Stimulated activated CD8-positive, alpha-beta memory T cell treated with anti-CD3 and anti-CD28 coated beads, Interleukin-12 subunit alpha, Interleukin-12 subunit beta, amount 100 ng/mL, for 1 hour (primary cell): ENCODE measurements around the gene PAIP1.
"Not testable (repeated sequence)": the region's sequence is repeated elsewhere in the genome, so short reads cannot be mapped to it uniquely, and the experiment has no call there.

Experiments
- DNase-seq: peaks from one replicate; pipeline ENCODE4 v3.0.0-alpha.2; 2020; ENCODE audit warnings: low read depth

PAIP1 gene

GRCh38 chr5:43556857-43557542, at the start of gene PAIP1:
Gene PAIP1 (minus strand): TSS chr5:43557077. CDS start chr5:43556846, 231 bp downstream.
- DNase-seq = peak; percentile 64

DNA sequence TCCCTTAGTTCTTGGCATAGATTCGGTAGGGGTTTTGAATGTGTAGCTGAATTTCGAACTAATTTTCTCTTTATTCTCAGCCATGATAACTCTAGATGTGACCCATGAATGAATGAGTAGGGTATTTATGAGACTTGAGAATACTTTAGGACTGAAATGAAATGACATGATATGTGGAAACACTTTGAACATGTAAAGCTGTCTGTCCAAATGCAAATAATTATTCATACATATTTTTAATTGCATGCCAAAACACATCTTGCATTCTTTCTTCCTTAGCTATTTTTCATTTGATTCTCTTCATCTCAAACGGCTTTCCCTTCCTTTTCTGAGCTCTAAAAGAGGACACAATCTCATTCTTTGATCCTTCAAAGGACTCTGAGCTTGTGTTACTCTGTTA, 49.5 kb upstream of the PAIP1 start:
- no peak for DNase-seq

- no peak for DNase-seq
Measured at GRCh38 chr5:43604699-43605098, 47.8 kb upstream of the PAIP1 start.

DNA sequence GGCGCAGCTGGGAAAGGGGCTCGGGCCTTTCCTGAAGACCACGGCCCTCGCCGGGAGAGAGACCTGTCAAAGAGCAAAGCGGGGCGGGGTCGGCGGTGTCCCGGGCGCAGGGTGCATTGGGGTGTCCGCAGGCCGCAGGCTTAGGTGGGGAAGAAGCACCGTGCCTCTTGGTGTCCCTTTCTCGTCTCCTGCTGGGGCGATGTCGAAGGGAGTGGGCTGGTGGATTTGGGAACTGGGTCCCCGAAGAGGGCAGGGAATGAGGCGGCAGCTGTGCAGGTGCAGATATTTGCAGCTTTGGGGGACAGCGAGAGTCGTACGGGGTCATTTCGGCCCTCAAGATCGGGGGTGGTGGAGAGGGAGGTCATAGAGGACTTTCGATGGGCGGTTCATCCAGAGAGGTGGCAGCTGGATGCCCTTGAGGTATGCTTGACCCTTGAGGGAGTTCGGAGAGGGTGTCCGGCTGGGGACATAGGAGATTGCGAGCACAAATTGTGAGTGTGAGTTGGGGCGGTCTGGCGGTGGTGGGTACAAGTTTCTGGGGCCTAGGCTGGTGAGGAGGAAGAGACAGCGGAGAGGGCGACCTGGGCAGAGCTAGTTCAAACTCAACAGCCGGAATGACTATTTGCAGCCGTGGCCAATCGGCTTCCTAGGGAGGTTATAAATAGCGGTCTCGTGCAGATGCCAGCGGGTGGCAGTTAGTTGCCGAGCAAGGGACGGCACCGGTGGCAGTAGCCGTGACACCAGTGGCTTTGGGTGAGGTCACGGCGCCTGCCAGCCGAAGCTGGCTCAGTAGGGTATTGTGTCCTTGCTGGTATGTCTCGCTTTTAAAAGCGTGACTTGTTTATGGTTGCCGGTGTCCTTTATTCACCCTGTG, 46.7 kb upstream of the PAIP1 start:
- peak; percentile 49 for DNase-seq

GRCh38 chr5:43602461-43603343, 45.8 kb upstream of the PAIP1 start, which contains the start of gene NNT:
Gene NNT (plus strand): TSS chr5:43603180. CDS start chr5:43609196, 6,016 bp downstream.
- peak; percentile 55 for DNase-seq

- no peak for DNase-seq
Measured at GRCh38 chr5:43601454-43602260, 44.8 kb upstream of the PAIP1 start.

GRCh38 chr5:43598927-43599326, 42.0 kb upstream of the PAIP1 start:
- DNase-seq = not testable (repeated sequence)

DNA sequence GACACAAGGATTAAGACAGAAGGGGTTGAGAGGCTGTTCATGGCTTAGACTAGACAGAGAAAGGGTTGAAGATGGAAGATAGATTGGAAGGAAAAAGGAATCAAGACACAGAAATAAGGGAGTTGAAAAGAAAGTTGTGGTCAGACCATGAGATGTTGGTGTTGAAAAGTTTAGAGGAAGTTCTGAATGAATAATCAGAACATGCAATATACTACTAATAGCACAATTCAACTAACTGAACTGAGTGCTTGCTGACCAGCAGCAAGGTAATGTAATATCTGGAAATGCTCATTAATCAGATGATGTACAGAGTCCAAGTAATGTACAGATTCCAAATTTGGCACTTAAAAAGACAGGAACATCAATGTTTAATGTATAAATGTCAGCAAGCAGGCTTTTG, 35.5 kb upstream of the PAIP1 start:
- DNase-seq = no peak

DNA sequence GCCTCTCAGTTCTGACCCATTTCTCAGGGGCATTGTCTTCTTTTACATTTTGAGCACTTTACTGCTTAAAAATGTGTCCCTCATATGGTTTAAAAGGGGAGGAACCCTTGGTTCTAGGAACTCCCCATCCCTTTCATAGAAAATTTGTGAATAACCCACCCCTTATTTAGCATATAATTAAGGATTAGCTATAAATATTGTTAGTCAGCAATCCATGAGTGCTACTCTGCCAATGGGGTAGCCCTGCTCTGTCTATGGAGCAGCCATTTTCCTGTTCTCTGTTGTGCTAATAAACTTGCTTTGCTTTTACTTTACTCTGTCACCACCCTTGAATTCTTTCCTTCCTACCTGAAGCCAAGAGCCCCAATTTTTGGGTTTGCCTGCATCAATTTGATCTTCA, 33.8 kb upstream of the PAIP1 start:
- DNase-seq = no peak

- DNase-seq = no peak
Measured at GRCh38 chr5:43589310-43589709, 32.4 kb upstream of the PAIP1 start.

- DNase-seq = no peak
Measured at GRCh38 chr5:43588842-43589241, 32.0 kb upstream of the PAIP1 start.

- no peak for DNase-seq
Measured at GRCh38 chr5:43584166-43584699, 27.4 kb upstream of the PAIP1 start.

- DNase-seq = no peak
Measured at GRCh38 chr5:43583724-43584123, 26.8 kb upstream of the PAIP1 start.

- no peak for DNase-seq
Measured at GRCh38 chr5:43582082-43583005, 25.5 kb upstream of the PAIP1 start.

DNA sequence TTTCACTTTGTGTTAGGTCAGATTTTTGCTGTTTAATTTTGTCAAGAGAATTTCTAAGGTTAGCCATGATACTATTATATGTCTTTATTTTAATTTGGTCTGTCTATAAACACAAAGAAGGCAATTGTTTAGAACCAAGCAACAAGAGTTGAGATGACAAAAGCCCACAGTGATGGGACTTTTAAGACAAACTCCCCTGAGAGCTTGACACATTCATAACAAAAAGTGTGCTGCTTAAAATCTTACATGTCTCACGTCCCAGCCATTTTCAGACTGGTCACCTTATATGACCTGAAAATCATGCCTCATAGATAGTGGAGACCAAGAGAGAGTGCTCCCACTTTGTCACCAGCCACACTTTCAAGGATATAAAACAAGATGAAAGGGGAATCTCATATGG, 24.5 kb upstream of the PAIP1 start:
- DNase-seq = no peak

DNA sequence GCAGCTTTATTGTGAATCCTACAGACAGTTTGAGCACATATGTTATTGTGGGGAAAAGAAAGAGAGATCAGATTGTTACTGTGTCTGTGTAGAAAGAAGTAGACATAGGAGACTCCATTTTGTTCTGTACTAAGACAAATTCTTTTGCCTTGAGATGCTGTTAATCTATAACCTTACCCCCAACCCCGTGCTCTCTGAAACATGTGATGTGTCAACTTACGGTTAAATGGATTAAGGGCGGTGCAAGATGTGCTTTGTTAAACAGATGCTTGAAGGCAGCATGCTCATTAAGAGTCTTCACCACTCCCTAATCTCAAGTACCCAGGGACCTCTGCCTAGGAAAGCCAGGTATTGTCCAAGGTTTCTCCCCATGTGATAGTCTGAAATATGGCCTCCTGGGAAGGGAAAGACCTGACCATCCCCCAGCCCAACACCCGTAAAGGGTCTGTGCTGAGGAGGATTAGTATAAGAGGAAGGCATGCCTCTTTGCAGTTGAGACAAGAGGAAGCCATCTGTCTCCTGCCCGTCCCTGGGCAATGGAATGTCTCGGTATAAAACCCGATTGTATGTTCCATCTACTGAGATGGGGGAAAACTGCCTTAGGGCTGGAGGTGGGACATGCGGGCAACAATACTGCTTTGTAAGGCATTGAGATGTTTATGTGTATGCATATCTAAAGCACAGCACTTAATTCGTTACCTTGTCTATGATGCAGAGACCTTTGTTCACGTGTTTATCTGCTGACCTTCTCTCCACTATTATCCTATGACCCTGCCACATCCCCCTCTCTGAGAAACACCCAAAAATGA, 23.7 kb upstream of the PAIP1 start:
- not testable (repeated sequence) for DNase-seq

GRCh38 chr5:43573058-43573457, 16.2 kb upstream of the PAIP1 start:
- DNase-seq = no peak

DNA sequence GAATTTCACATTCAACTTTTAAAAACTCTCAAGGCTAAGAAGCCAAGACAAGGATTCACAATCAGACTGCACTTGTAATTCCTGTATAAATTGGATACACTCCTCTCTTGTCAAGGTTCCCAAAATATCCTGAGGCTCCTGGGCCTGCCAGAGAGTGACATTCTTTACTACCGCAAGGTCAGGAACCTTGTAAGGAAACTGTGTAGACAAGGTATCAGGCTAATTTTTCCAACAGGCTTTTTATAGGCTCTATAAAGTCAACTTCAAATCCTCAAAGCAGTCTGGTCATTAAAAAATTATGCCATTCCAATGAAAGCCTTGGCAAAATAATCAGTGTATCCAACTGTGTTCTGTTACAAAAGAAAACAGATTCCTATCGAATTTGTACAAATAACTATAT, 15.5 kb upstream of the PAIP1 start:
- no peak for DNase-seq

DNA sequence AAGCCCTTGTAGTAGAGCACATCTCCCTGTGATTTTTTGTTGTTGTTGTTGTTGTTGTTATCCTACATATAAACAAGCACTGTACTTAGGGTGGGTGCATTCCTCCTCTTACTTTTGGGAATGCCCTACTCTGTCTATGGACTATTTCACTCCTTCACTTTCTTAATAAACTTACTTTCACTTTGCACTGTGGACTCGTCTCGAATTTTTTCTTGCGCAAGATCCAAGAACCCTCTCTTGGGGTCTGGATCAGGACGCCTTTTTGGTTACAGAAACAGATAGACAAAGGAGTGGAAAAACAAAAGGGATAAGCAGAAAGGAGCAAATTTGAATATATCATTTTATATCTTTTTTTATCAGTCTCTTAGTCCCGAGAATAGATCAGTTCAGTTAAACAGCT, 14.4 kb upstream of the PAIP1 start:
- no peak for DNase-seq
